HG02610 (cell line): Measurements from ENCODE around the gene TMEM272.
"Not testable (repeated sequence)": the region's sequence is repeated elsewhere in the genome, so short reads cannot be mapped to it uniquely, and the experiment has no call there.

Experiments used
- ATAC-seq: cut with Tn5 transposase; IDR thresholded peaks from one replicate; pipeline ENCODE4 v1.9.1; 2021; ENCODE audit warnings: mild to moderate bottlenecking, moderate library complexity; ENCODE audit not compliant: unreplicated experiment

The TMEM272 gene

DNA sequence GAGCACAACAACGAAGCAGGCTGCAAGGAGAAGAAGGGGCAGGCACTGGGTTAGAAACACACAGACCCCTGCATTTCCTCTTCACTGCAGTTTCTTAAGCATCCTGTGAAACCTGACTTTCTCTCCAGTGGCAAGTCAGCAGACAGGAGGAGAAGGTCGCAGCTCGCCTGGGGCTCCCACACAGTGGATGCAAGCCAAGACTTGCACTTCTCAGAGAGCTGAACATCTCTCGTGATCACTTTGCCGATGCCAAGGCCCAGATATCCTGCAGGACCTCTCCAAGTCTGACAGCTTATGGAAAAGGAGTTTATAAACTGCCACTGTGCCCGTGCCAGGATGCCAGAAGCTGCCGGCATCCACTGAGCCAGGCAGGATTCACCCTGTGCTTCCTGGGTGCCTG is 18.4 kb downstream of the TMEM272 start:
- no peak for ATAC-seq

DNA sequence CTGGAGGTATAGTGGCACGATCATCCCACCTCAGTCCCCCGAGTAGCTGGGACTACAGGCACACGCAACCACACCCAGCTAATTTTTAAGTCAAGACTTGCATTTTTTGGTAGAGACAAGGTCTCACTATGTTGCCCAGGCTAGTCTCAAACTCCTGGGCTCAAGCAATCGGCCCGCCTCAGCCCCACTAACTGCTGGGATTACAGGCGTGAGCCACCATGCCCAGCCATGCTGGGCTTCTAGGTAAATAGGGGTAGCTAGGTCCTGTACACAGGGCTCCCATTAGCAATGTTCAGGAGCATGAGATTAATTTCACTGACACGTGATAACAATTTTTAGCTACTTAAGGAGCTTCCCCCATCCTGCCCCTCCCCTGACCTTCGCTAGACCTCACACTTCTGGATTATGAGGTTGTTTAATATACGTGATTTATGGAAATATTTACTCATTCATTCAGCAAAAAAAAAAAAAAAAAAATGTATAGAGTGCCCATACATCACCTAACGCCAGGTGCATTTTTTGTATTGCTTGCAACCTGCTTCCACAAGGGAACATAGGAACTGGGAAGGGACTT is 19.2 kb downstream of the TMEM272 start:
- ATAC-seq: no peak

DNA sequence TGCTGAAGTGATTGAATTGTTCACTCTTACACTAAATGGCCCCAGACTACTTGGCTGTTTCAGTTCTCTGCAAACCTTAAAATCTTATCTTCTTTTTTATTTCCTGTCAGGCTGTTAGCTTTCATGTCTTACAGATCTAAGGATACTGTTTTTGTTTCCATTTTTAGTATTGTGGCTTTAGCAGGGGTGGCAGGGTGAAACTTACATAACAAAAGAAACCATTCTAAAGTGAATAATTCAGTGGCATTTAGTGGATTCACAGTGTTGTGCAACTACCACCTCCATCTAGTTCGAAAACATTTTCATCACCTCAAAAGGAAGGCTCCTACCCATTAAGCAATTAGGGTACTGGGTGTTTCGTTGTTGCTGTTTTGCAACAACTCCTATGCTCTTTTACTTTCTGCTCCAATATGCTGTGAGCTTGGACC is 19.8 kb downstream of the TMEM272 start:
- no peak for ATAC-seq

DNA sequence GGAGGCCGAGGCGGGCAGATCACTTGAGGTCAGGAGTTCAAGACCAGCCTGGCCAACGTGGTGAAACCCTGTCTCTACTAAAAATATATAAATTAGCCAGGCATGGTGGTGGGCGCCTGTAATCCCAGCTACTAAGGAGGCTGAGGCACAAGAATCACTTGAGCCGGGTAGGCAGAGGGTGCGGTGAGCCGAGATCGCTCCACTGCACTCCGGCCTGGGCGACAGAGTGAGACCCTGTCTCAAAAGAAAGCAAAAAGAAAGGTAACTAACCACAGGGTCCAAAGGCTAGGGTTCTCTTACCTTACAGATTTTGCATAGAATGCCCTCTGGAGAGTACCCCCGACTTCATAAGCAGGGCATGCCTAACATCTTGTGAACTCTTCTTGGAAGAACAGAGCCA is 20.3 kb downstream of the TMEM272 start:
- not testable (repeated sequence) for ATAC-seq

DNA sequence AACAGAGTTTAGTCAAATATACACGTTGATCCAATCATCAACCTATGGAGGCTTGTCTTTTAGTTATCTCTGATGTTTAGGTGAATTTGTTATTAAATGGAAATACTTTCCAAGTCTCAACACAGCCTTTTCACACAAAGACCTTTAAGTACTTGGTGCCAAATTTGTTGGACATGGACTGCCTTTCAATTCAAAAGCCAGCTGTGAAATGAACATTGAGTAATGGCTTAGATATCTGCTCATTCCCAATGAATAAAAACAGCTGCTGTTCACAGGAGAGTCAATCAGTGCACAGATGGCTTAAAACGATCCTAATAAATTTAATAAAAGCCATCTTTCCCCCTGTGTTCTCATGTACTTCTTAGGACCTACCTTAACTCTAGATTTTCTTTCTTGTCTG is 21.1 kb downstream of the TMEM272 start:
- no peak for ATAC-seq

DNA sequence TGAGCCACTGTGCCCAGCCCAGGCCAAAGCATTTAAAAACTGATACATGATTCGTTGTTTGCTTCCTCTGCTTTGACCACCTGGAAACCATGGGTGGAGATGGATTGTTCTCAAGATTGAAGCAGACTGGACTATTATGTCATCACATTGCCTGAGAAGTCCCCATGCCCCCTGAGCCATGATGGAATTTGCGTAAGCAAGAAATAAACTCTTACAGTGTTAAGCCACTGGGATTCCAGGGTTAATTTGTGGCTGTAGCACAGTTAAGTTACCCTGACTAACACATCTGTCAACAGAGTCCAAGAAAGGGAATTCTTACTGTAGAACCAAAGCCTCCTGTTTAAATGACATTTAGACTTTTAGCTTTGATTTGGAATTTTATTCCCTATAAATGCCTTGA is 21.6 kb downstream of the TMEM272 start:
- no peak for ATAC-seq

DNA sequence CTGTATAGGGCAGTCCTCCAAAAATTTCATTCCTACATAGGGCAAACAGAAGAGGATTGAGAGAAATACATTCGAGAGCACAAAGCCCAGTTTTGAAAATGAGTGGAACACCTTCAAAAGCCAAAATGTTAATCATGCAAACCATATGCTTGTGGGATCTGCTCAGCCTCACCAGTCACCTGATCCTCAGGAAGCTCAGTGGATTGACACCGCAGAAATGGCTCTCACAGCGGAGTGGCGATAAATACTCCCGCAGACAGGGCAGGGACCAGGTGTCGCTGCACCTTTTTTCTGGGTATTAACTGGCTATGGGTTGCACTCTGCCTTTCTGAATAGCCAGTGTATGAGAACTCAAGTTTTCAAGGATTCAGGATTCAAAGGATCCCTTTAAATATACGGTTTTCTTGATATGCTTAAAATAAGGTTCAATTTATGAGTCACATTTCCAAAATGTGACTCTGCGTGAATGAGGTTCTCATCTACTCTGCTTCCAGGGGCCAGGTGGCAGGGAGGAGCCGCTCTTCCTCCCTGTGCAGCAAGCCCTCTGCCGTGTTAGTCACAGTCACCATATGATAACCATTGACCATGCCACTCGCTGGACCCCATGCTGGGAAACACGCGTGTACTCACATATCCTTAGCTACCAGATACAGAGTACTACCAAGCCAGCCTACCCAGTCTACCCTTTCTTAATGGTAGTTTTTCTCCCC is 22.7 kb downstream of the TMEM272 start:
- ATAC-seq: no peak

DNA sequence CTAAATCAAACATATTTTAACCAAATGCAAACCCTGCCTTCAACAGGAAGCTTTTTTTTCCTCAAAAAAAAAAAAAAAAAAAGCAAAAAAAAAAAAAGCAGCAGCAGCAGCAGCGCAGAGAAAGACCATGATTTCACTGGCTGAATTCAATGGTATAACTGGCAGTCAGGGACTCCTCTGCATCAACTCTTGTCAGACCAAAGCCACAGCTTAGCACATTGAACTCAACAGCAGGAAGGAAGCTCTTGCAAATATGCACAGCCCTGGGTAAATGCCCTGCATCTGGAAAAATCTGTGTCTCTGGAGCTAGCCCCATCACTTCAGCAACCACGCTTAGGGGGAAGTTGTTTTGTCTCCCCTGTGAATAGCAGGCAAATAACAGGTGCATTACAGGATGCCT is 23.4 kb downstream of the TMEM272 start:
- no peak for ATAC-seq

DNA sequence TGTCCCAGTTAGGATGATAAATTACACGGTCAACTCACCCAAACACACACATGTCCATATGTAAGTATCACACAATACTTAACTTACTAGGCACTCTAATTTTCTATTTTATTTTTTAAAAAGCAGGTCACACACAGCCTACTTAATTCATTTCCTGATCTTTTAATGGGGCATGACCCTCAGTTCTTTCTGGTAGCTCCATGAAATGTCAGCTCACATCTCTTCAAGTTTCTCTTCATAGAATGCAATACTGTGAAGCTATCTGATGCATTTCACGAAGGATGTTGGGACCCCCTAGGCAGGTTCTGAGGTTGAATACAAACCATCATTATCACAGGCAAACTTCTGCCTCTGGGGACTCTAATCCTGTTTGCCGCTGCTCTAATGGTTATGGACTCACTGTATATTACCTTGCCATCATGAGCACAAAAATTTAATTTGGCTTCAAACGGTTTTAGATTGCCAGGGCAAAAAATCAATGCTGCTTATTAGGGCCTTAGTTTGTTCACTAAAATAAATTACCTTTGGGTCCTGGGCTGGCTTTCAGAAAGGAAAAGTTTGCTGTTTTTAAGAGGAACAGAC is 24.9 kb downstream of the TMEM272 start:
- no peak for ATAC-seq

DNA sequence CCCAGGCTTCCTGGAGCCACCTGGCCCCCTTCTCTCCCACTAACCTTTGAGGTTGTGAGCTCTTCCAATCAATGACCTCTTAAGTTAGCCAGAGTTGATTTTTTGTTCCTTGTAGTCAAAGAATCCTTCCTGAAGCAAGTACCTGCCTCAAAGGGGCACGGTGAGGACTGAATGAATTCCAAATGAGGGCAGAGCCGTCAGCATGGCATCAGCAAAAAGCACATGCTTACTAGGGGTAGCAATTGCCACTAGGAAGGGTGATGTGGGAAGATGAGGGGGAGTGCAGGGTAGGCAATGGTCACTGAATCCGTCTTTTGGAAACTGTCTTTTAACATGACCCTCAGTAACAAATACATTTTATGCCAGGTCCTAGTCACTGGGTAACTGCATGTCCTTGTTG is 25.4 kb downstream of the TMEM272 start:
- ATAC-seq: no peak

DNA sequence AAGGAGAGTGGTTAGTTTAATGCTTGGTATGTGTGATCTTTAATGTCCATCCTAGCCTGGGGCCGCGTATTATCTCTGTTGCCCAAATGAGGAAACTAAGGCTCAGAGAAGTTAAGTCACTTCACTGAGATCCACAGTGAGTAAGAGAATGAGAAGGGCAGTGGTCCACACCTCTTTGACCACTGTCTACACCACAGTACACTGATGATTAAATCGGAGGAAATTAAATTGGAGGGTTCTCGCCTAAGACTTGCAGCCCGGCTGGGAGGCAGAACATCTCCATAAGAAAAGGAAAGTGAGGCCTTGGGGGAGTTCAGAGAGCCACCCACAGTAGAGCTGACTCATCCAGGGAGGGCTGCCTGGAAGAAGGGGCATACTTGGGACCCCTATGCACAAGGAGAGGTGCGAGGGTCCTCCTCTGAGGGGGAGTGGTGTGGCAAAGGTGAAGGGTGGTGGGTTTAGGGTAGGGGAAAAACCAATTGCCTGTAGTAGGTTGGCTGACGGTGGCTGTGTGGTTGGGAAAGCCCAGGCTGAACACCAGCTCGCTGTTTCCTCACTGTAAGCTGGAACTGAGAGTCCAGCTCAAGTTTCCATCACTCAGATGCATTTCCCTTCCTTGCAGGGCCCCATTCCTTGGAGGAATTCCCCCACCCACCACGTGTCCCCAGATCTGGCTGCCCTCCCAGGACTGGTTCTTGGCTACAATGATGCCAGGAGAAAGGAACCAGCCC is 26.0 kb downstream of the TMEM272 start:
- peak; percentile 59 for ATAC-seq

DNA sequence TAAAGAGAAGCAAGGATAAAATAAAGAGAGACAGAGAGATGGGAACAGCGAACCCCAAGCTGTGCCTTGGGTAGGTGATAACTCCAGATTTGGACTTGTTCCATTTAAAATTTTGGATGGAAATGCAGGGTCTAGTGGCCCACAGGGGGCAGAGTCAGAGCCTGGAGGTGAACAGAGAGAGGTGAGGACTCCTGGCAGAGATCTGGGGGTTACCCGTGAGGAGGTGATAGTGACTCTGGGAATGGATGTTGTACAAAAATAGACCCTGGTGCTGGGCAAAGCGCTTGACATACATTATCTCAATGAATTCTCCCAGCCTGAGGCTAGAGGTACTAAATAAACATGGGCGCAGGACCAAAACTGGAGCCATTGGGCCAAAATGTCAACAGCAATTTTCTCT is 26.7 kb downstream of the TMEM272 start:
- no peak for ATAC-seq

DNA sequence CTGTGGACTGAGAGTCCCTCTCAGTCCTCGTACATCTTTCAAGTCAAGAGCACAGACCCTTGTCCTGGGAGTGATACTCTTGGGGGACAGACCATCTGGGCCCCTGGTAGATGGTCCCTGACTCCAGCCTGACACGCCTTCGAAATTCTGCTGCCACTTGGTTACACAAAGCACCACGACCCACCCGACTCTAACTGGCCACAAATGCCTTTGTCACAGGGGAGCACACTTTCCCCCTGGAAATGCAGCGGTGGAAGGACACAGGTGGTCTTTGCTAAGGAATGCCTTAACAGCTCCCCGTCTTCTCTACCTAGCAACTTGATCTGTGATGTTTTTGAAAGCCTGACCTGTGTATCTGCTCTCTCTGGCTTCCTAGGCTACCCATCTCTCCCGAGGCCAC is 27.3 kb downstream of the TMEM272 start:
- no peak for ATAC-seq

DNA sequence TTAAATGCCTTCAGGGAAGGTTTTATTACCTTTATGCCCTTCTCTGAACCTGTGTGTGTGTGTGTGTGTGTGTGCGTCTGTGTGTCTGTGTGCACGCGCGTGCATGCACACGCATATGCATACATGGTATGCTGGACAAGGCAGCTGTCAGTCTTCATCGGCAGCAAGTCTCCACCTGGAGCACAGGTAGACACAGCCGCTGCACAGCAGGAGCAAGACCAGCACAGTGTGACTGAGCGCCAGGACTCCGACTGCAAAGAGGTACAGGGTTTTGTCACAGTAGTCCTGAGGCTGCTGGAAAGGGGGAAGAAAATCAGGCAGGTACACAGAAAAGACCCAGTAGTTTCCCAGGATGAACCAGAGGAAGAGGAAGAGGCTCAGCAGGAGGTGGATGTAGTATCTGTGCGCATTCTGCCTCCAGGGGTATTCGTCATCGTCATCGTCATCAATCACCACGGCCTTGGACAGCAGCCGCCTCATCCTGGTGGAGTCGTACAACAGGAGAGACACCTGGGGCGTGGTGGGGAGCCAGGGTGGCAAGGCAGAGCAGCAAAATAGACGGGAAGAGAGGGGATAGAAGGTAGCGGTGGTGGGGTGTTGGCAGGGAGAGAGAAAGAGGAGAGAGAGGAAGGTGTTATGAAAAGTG is 28.2 kb downstream of the TMEM272 start:
- ATAC-seq: no peak

DNA sequence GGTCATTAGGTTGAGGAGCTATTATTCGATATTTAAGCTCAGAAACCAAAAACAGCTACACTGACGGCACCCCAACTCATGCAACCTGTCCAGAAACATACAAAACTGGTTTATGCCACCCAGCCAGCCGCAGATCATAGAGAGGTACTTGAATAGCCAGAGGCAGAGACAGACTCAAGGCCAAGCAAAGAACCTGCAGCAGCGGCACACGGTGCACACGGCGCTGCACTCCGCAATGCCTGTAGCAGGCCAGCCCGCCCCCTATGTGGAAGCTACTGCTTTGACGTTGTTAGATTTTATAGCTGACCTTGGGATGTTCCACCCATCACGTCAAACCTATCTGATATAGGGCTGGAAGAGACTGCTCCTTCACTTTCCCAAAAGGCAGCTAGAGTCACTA is 29.1 kb downstream of the TMEM272 start:
- ATAC-seq: no peak

DNA sequence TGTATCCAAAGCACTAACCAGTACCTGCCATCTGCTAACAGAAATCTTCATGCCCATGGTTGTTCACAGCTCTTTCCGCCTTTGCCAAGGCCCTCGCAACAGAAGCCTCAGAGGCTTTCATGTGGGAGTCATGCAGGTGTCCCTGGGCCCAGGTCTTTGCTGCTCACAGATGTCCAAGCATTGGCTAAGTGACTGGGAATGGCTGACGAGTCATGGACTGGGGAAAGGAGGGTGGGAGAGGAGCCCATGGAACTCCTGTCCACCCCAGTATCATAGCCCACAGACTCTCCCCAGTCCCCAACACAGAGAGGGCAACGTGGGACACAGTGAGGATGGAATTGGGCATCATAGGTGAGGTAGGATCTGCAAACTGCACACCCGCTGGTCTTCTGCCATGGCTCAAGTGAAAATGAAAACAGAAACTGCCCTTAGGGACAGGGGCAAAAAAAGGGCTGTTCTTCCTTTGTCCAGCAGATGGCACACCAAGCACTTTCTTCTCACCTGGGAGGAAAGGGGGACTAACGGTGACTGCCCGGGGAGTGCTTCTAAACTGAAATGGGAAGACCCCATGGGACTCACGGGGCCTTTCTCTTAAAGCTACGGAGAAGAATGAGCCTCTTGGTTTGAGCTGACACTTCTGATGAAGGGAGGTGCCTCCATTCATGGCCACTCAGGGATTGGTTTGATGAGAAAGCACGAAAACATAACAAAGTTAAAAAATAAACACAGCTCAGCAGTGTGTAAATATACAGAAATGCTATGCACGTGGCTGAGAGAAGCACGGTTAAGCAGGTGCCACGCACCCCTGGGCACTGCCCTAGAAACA is 29.9 kb downstream of the TMEM272 start:
- ATAC-seq: peak; percentile 54

DNA sequence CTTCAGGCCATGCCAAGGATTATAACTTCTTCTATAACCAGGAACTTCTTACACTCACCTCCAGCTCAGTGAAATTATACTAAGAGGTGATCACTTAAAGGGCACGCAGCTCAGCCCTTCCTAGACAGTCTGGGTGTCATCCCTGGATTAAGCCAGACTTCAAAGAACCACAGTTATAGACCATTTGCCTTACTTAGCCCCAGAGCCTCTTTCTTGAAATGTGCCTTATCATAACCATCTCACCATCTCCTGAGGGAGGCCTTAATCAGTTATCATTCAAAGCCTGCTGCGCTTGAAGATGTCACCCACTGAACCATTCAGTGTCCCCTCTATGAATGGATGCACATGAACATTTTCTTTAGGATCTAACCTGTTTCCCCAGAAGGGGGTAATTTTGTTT is 30.9 kb downstream of the TMEM272 start:
- ATAC-seq: no peak

DNA sequence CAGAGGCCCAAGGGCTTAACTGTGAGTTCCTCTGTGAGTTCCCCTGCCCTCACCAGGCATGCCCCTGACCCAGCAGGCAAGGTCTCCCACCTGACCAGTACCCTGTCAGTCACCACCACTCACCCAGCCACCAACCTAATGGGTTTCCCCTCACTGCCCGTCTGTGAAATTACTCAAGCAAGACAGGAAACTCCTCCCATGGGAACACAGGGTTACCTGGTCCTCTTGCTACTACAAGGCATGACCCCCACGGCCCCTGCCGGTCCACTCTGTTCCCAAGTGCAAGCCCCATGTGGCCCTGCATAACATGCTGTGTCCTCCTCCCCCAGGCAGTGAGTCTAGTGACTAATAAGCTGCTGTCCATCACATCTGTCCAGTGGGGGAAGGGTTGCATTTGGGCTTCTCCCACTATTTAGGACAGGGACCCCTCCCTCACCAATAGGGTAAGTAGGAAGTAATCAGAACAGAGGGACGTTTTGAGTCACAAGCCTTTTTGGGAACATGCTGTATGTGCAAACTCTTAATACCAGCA is 33.0 kb downstream of the TMEM272 start:
- ATAC-seq: peak; percentile 62

DNA sequence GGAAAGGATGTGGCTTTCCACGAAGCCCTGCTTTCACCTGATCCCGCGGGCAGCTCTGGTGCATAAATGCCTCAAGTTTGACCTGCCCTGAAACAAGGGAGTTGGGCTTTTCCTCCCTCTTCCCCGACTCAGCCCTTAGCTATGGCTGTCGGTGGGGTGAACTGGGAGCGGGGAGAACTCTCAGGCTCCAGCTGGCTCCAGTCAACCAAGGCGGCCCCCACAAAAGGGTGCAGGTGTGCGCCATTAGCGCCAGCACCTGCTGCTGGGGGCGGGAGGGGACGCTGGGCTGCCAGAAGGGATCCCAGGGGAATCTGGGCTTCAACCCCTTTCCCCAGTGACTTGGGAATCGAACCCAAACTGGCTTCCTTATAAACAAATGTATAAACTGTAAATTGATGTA is 33.9 kb downstream of the TMEM272 start:
- no peak for ATAC-seq

DNA sequence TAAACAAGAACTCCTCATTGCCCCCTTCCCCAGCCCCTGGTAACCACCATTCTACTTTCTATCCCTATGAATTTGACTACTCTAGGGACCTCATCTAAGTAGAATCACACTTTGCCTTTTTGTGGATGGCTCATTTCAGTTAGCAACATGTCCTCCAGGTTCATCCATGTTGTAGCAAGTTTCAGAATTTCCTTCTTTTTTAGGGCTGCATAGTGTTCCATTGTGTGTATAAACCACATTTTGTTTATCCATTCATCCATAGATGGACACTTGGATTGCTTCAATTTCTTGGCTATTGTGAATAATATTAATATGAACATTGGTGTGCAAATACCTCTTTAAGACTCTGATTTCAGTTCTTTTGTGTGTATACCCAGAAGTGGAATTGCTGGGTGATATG is 36.2 kb downstream of the TMEM272 start:
- ATAC-seq: no peak
